A673 (cell line): ENCODE results near the gene SEPHS2. TPM values are rescaled to one million over a fixed set of nuclear protein-coding genes. Genes with fewer than 3 reads are reported as not detected.

Experiments used
- BruUV-seq: library from RNA; stranded (reverse); fragments of 400-500 nt; replicated peaks from 2 replicates; lab custom pipeline; 2021; lab: Mats Ljungman, UMichigan
- CTCF ChIA-PET: fragments of 300-600 bp; sonication (Branson Sonifier 250); formaldehyde crosslinking; loops from one replicate; lab custom pipeline; 2022; ENCODE audit warnings: antibody characterized with exemption; lab: Charles Lee
- POLR2A ChIA-PET: fragments of 300-600 bp; sonication (Branson Sonifier 250); formaldehyde crosslinking; loops from one replicate; lab custom pipeline; 2022; ENCODE audit warnings: antibody characterized with exemption; ENCODE audit not compliant: low non-redundant PET; lab: Charles Lee
- DNase-seq: peaks from one replicate; pipeline ENCODE4 v3.0.0-alpha.2; 2015; ENCODE audit warnings: low spot score
- H3K27ac ChIP-seq: fragments of 200-600 bp; sonication (generic); 2 replicates; pipeline ENCODE4 v1.5.1; 2016; ENCODE audit warnings: mixed run types, low read depth, mild to moderate bottlenecking, mixed read lengths, antibody characterized with exemption, low read length; ENCODE audit not compliant: poor library complexity, severe bottlenecking
- H3K27me3 ChIP-seq: fragments of 200-600 bp; sonication (generic); replicated peaks from 2 replicates; pipeline ENCODE4 v1.6.1; 2017; ENCODE audit warnings: mixed run types, low read depth, mild to moderate bottlenecking, mixed read lengths, antibody characterized with exemption, low read length; ENCODE audit not compliant: insufficient read depth, poor library complexity
- H3K36me3 ChIP-seq: fragments of 200-600 bp; sonication (generic); 2 replicates; pipeline ENCODE4 v1.6.1; 2016; ENCODE audit warnings: mixed run types, mild to moderate bottlenecking, mixed read lengths, antibody characterized with exemption, low read length; ENCODE audit not compliant: insufficient read depth, poor library complexity, severe bottlenecking
- H3K4me1 ChIP-seq: fragments of 200-600 bp; sonication (generic); 2 replicates; pipeline ENCODE4 v1.6.1; 2017; ENCODE audit warnings: mixed run types, mild to moderate bottlenecking, mixed read lengths, antibody characterized with exemption, low read length; ENCODE audit not compliant: insufficient read depth, poor library complexity, severe bottlenecking
- H3K4me3 ChIP-seq: fragments of 200-600 bp; sonication (generic); 2 replicates; pipeline ENCODE4 v1.5.1; 2016; ENCODE audit warnings: low read depth, mixed run types, mild to moderate bottlenecking, mixed read lengths, low read length; ENCODE audit not compliant: poor library complexity, severe bottlenecking
- H3K9me3 ChIP-seq: fragments of 200-600 bp; sonication (generic); 2 replicates; pipeline ENCODE4 v1.6.1; 2016; ENCODE audit warnings: mixed run types, low read depth, mild to moderate bottlenecking, mixed read lengths, antibody characterized with exemption, low read length; ENCODE audit not compliant: poor library complexity, severe bottlenecking
- CTCF ChIP-seq: fragments of 300-800, 200-600 bp; sonication (generic); conservative IDR thresholded peaks from 2 replicates; pipeline ENCODE4 v1.5.1; 2017; ENCODE audit warnings: low read depth, mild to moderate bottlenecking, antibody characterized with exemption, low read length, moderate library complexity, mixed read lengths
- EZH2 ChIP-seq: fragments of 200-600 bp; sonication (generic); IDR thresholded peaks from 2 replicates; pipeline ENCODE4 v1.6.1; 2017; ENCODE audit warnings: borderline replicate concordance, low read depth, mild to moderate bottlenecking, mixed read lengths, antibody characterized with exemption, low read length; ENCODE audit not compliant: poor library complexity, severe bottlenecking
- intact Hi-C: fragments of 100-400 bp; cut with micrococcal nuclease; formaldehyde crosslinking; loops from one replicate; pipeline ENCODE4 v1.10.0; 2022; ENCODE audit not compliant: unreplicated experiment
- total RNA-seq: library from RNA; stranded (reverse); gene quantifications from 2 replicates; pipeline ENCODE4 v1.2.3, GENCODE V29; 2021

SEPHS2 gene
- total RNA-seq, 1 experiment from 2014 or later = 54.2 TPM

- H3K27me3 ChIP-seq = no peaks in the 10 kb centered on the region
- intact Hi-C loops = loop anchor here (10.0 kb wide), 1 partner anchor 47 kb away; the partner anchor contains the start of gene SEPHS2
- no peak for TF ChIP-seq EZH2
- no peak for TF ChIP-seq CTCF
- ChIA-PET POLR2A (no interaction called here), CTCF (interaction anchor here (0.6 to 1.4 kb wide), 3 partner anchors 23 to 67 kb away, joined by 3 to 6 read pairs (median 3); partner anchors contain the start of gene DCTPP1)
- H3K27ac ChIP-seq = no peak overlapping the region
- H3K4me1 ChIP-seq = no peaks in the 10 kb centered on the region
- H3K36me3 ChIP-seq = no peaks in the 10 kb centered on the region
- no peak overlapping the region for H3K4me3 ChIP-seq
- BruUV-seq = no TSS peak
- no peaks in the 10 kb centered on the region for H3K9me3 ChIP-seq
- DNase-seq = peak; percentile 86
These were observed 46.2 kb upstream of the SEPHS2 start for GRCh38 chr16:30491744-30492308.

DNA sequence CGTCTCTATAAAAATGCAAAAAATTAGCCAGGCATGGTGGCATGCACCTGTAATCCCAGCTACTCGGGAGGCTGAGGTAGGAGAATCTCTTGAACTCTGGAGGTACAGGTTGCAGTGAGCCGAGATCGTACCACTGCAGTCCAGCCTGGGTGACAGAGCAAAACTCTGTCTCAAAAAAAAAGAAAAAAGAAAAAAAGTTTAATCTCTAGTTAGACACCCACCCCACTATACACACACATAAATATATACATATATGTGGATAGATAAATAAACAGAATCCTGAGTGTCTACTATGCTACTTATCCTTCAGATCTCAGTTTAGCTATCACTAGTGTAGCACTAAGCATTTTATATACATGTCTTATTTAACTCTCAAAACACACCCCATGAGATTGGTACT is 45.6 kb upstream of the SEPHS2 start:
- intact Hi-C loops = loop anchor here (10.0 kb wide), 1 partner anchor 46 kb away; the partner anchor contains the start of gene SEPHS2

DNA sequence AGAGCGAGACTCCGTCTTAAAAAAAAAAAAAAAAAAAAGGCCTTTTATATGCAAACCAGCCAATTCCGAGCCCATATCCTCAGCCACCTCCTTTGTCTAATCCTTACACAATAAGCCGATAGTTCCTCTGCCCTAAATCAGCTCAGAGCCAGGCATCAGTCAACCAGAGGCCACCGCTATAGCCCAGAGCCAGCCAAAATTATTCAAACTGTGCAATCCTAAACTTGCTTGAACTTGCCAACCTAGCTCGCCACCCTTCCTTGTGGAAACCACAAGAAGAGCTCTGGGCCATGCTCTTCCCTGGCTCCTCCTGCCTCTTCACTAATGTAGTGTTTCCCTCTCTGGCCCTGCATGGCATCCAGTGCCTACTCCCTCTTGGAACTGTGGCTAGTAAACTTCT is 44.5 kb upstream of the SEPHS2 start:
- no peak overlapping the region for H3K27ac ChIP-seq
- ChIA-PET POLR2A (no interaction called here), CTCF (no interaction called here)
- no peaks in the 10 kb centered on the region for H3K27me3 ChIP-seq
- H3K4me1 ChIP-seq = no peaks in the 10 kb centered on the region
- BruUV-seq = no TSS peak
- no peak for DNase-seq
- intact Hi-C loops = loop anchor here (10.0 kb wide), 1 partner anchor 45 kb away; the partner anchor contains the start of gene SEPHS2
- TF ChIP-seq EZH2 = no peak
- TF ChIP-seq CTCF = no peak
- H3K4me3 ChIP-seq = no peak overlapping the region
- no peaks in the 10 kb centered on the region for H3K36me3 ChIP-seq
- no peaks in the 10 kb centered on the region for H3K9me3 ChIP-seq

More for the DNA sequence above, 45.6 kb upstream of the SEPHS2 start:
- Histone ChIP-seq H3K9me3 (no peaks in the 10 kb centered on the region), H3K27ac (no peak overlapping the region), H3K4me1 (no peaks in the 10 kb centered on the region), H3K4me3 (no peak overlapping the region), H3K36me3 (no peaks in the 10 kb centered on the region), H3K27me3 (no peaks in the 10 kb centered on the region)
- no TSS peak for BruUV-seq
- no peak for TF ChIP-seq CTCF
- TF ChIP-seq EZH2 = no peak
- no peak for DNase-seq
- CTCF ChIA-PET = interaction anchor here (1.3 to 1.4 kb wide), 2 partner anchors 61 to 67 kb away, joined by 3 to 6 read pairs; partner anchors contain the start of gene DCTPP1
- POLR2A ChIA-PET = no interaction called here
